ENCODE data around the gene PDE4D. TPM values are rescaled to one million over a fixed set of nuclear protein-coding genes. Genes with fewer than 3 reads are reported as not detected.

PDE4D gene
- total and polyA plus RNA-seq, 2 donors (not counting 1 experiment from before 2014, with no cell fraction given), result 14.9 to 171 TPM

DNA sequence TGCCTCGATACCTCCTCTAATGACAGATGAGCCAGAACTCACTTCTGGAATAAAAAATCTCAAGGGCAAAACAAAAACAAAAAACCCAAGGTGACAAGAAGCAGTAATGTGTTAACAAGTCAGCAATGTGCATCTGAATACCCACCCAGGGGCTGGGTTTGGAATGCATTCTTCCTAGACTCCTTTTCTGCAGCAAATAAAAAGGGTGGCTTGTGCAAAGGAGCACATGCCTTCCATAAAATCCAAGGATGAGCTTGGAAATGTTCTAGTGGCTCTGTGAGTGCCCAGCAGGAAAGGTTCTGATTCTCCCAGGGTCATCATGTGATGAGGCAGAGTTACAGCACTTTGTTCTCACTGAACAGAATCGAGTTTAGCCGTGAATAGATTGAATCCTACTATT lies 710.8 kb downstream of the PDE4D start:
- no peak overlapping the region for H3K9ac ChIP-seq (ENCODE audit: low read length)
- no peak overlapping the region for H3K4me3 ChIP-seq (ENCODE audit: control extremely low read depth in 1 of 5, extremely low read depth in 1 of 5, insufficient read depth in 1 of 5, low read depth in 2 of 5, low read length in 4 of 5)
- WGBS (ENCODE audit: insufficient coverage), result 93% methylated on average over 2 of the region's 3 CpGs
- ChIA-PET POLR2A (no interaction called here), CTCF (interaction anchor here (0.9 to 1.9 kb wide), 2 partner anchors 8 to 198 kb away, joined by 4 to 7 read pairs; no protein-coding TSS in a partner anchor)
- H3K27me3 Mint-ChIP-seq, result no peaks in the 10 kb centered on the region
- no peak overlapping the region for H3K4me2 ChIP-seq (replicated peaks; ENCODE audit: low read depth, low read length, poor library complexity, severe bottlenecking)
- H3K9me3 Mint-ChIP-seq (ENCODE audit: insufficient read depth), result no peaks in the 10 kb centered on the region
- DNase-seq (no peak), ATAC-seq (ENCODE audit: low read depth) (no peak)
- intact Hi-C loops (cut with micrococcal nuclease), result loop anchor here (10.0 kb wide), 1 partner anchor 322 kb away; no protein-coding TSS in a partner anchor
- H3K4me1 ChIP-seq (ENCODE audit: control insufficient read depth in 2 of 2, insufficient read depth in 2 of 2, low read length in 2 of 2), result peaks cover 0 to 5% of the 10 kb centered on the region in 2 donors
- TF ChIP-seq, protein P1, sequence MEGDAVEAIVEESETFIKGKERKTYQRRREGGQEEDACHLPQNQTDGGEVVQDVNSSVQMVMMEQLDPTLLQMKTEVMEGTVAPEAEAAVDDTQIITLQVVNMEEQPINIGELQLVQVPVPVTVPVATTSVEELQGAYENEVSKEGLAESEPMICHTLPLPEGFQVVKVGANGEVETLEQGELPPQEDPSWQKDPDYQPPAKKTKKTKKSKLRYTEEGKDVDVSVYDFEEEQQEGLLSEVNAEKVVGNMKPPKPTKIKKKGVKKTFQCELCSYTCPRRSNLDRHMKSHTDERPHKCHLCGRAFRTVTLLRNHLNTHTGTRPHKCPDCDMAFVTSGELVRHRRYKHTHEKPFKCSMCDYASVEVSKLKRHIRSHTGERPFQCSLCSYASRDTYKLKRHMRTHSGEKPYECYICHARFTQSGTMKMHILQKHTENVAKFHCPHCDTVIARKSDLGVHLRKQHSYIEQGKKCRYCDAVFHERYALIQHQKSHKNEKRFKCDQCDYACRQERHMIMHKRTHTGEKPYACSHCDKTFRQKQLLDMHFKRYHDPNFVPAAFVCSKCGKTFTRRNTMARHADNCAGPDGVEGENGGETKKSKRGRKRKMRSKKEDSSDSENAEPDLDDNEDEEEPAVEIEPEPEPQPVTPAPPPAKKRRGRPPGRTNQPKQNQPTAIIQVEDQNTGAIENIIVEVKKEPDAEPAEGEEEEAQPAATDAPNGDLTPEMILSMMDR (IDR thresholded peaks at IDR 0.05), result no peak
- no peak for TF ChIP-seq EZH2 (IDR thresholded peaks at IDR 0.05; ENCODE audit: borderline replicate concordance, insufficient read depth, low read depth, low read length, poor library complexity, severe bottlenecking)
- H3K79me2 ChIP-seq (ENCODE audit: control insufficient read depth, insufficient read depth, low read length), result no peaks in the 10 kb centered on the region
- H3K36me3 ChIP-seq (replicated peaks in 1 of 2; ENCODE audit: control extremely low read depth in 1 of 2, control insufficient read depth in 1 of 2, extremely low read depth in 1 of 2, insufficient read depth in 2 of 2, low read length in 1 of 2), result peaks cover 0 to 2% of the 10 kb centered on the region in 2 experiments
- no peaks in the 10 kb centered on the region for H4K20me1 ChIP-seq (ENCODE audit: control insufficient read depth, insufficient read depth, low read length, poor library complexity, severe bottlenecking)
- no peaks in the 10 kb centered on the region for H3K9me3 ChIP-seq (ENCODE audit: control extremely low read depth in 1 of 3, control insufficient read depth in 2 of 3, insufficient read depth in 1 of 3, low read length in 2 of 3)
- H3K27ac ChIP-seq (ENCODE audit: low read length in 2 of 2), result no peak overlapping the region
- no peak overlapping the region for H3K27ac Mint-ChIP-seq
- H2AFZ ChIP-seq (ENCODE audit: insufficient read depth, low read depth, low read length, poor library complexity, severe bottlenecking), result no peak overlapping the region
- peaks cover 6% of the 10 kb centered on the region for H3K4me1 Mint-ChIP-seq
- no peak overlapping the region for H3K4me3 Mint-ChIP-seq
- H3K27me3 ChIP-seq (replicated peaks in 1 of 4; ENCODE audit: control extremely low read depth in 1 of 4, control insufficient read depth in 3 of 4, insufficient read depth in 4 of 4, low read length in 3 of 4), result no peaks in the 10 kb centered on the region

DNA sequence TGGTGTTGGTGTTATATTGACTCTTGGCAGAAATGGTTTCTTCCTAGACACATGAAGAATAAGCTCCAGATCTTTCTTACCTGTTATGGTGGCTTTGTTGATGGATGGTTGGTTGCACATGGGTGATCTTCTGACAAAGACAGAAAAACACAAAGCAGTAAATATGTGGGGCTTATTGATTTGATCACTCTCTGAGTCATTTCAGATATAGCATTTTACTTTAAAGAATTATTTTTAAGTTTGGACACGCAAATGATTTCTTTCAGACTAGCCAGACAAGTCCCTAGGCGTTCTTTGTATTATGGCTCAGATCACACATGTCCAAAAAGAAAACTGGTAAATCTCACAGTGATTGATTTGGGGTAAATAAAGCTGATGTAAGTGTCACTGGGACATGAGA lies 713.0 kb downstream of the PDE4D start:
- intact Hi-C loops (cut with micrococcal nuclease), result loop anchor here (10.0 kb wide), 1 partner anchor 324 kb away; no protein-coding TSS in a partner anchor
- Mint-ChIP-seq H3K27ac (no peak overlapping the region), H3K9me3 (ENCODE audit: insufficient read depth) (no peaks in the 10 kb centered on the region), H3K27me3 (no peaks in the 10 kb centered on the region), H3K4me1 (peaks cover 6% of the 10 kb centered on the region), H3K4me3 (no peak overlapping the region)
- Histone ChIP-seq H3K4me3 (ENCODE audit: control extremely low read depth in 1 of 5, extremely low read depth in 1 of 5, insufficient read depth in 1 of 5, low read depth in 2 of 5, low read length in 4 of 5) (no peak overlapping the region), H3K4me1 (ENCODE audit: control insufficient read depth in 2 of 2, insufficient read depth in 2 of 2, low read length in 2 of 2) (peaks cover 0 to 5% of the 10 kb centered on the region in 2 donors), H4K20me1 (ENCODE audit: control insufficient read depth, insufficient read depth, low read length, poor library complexity, severe bottlenecking) (no peaks in the 10 kb centered on the region), H3K9me3 (ENCODE audit: control extremely low read depth in 1 of 3, control insufficient read depth in 2 of 3, insufficient read depth in 1 of 3, low read length in 2 of 3) (no peaks in the 10 kb centered on the region), H3K4me2 (replicated peaks; ENCODE audit: low read depth, low read length, poor library complexity, severe bottlenecking) (no peak overlapping the region), H3K36me3 (replicated peaks in 1 of 2; ENCODE audit: control extremely low read depth in 1 of 2, control insufficient read depth in 1 of 2, extremely low read depth in 1 of 2, insufficient read depth in 2 of 2, low read length in 1 of 2) (peaks cover 0 to 2% of the 10 kb centered on the region in 2 experiments), H3K79me2 (ENCODE audit: control insufficient read depth, insufficient read depth, low read length) (no peaks in the 10 kb centered on the region), H3K9ac (ENCODE audit: low read length) (no peak overlapping the region), H2AFZ (ENCODE audit: insufficient read depth, low read depth, low read length, poor library complexity, severe bottlenecking) (no peak overlapping the region), H3K27me3 (replicated peaks in 1 of 4; ENCODE audit: control extremely low read depth in 1 of 4, control insufficient read depth in 3 of 4, insufficient read depth in 4 of 4, low read length in 3 of 4) (no peaks in the 10 kb centered on the region), H3K27ac (ENCODE audit: low read length in 2 of 2) (no peak overlapping the region)
- no CpG with 5 or more reads among the region's 2 CpGs for WGBS (ENCODE audit: insufficient coverage)
- ATAC-seq (ENCODE audit: low read depth) (no peak), DNase-seq (no peak)
- POLR2A ChIA-PET, result no interaction called here
- no peak for TF ChIP-seq EZH2 (IDR thresholded peaks at IDR 0.05; ENCODE audit: borderline replicate concordance, insufficient read depth, low read depth, low read length, poor library complexity, severe bottlenecking)
- TF ChIP-seq, protein P1 (IDR thresholded peaks at IDR 0.05), result no peak
- CTCF ChIA-PET, result interaction anchor here (0.8 to 3.5 kb wide), 6 partner anchors 9 to 289 kb away, joined by 3 to 20 read pairs (median 4); no protein-coding TSS in a partner anchor
